Renal cortical epithelial cell (primary cell): ENCODE results near the gene VAT1L. TPM values are rescaled to one million over a fixed set of nuclear protein-coding genes. Genes with fewer than 3 reads are reported as not detected.

Experiments used
- DNase-seq: peaks from one replicate; pipeline ENCODE4 v3.0.0-alpha.2; 2011; ENCODE audit warnings: low read depth
- total RNA-seq: library from RNA; depleted of rRNA; stranded (reverse); fragments of >200 nt; gene quantifications from 2 replicates; pipeline ENCODE4 v1.2.3, GENCODE V29; 2014

VAT1L gene
- total RNA-seq, 1 donor from 2014 or later: 0.10 TPM

DNA sequence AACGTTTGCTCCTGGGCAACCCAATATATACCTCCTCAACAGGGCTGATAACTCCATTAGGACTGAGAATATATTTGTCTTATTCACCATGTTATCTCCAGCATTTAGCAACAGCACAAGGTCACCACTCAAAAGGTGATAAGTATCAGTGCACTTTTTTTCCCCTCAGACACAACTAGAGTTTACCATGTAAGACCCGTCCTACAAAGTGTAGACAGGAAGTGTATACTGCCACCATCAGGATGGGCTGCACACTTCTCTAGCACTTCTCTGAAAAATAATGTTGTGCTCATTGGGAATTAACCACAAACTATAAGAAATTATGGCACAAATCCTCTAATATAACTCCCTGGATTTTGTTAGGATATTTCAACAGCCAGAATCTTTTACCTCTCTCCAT lies 5.7 kb upstream of the VAT1L start:
- no peak for DNase-seq

DNA sequence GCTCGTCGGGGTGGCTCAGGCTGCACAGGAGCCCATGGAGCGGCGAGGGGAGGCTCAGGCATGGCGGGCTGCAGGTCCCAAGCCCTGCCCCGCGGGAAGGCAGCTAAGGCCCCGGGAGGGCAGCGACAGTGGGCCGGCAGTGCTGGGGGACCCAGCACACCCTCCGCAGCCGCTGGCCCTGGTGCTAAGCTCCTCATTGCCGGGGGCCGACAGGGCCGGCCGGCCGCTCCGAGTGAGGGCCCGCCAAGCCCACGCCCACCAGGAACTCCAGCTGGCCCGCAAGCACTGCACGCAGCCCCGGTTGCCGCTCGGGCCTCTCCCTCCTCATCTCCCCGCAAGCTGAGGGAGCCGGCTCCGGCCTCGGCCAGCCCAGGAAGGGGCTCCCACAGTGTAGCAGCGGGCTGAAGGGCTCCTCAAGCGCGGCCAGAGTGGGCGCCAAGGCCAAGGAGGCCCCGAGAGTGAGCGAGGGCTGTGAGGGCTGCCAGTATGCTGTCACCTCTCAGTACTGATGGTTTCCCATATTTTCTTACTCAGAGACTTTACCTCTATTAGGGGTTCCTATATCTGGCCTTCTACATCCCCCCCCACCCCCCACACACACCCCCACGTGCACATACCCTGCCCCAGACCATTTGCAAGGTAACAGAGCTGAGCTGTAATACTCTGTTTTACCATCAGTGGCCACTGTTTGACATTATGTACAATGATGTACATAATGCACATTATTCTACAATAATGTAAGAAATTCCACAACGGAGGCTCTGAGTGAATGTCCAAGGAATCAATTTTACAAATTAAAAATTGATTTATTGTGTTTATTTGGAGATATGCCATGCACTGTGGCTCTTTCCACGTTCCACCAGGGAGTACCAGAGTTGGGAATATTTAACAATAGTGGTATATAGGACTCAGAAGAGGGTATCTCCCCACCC lies 3.7 kb upstream of the VAT1L start:
- DNase-seq: no peak

DNA sequence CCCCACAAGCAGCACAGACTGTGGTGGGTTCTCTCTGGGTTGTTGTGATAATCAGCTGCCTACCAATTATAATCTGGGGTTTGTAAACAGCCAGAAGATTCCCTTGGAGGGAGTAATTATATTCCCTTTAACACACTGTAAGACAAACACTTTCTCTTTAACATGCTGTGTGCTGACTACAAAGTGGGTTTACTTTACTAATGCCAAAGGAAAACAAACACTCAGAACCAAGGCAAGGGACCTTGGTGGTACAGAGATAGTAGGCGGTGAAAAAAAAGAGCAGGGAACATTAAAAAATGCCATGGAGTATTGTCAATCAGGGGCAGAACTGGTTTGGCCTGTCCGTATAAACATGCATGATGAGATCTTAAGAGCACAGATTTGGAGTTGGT lies 3.0 kb upstream of the VAT1L start:
- no peak for DNase-seq

DNA sequence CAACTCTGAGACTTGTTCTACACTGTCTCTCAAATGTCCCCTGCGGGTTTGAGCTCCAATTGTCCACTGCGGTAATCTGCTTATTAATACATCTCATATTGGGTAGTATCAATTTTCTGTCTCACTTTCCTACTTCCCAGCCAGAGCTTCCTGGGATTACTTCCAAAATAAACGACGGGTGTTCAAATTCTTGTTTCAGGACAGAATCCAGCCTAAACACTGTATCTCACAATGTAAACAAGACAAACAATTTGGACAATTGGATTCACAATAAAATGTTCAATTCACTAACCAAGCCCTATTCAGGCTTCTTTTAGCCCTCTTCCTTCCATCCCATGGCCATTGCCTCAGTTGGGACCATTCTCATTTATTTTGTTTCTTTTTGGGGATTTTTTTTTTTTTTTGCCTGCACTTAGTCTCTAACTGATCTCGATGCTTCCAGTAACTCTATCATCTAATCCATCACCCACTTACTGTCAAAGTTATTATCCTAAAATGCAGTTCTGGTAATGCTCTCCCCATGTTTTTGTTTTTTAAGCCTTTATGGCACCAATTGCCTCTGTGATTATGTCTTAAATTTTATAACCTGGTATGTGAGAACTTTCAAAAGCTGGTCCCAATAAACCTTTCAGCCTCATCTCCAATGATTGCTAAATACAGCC lies 2.0 kb upstream of the VAT1L start:
- DNase-seq: no peak

DNA sequence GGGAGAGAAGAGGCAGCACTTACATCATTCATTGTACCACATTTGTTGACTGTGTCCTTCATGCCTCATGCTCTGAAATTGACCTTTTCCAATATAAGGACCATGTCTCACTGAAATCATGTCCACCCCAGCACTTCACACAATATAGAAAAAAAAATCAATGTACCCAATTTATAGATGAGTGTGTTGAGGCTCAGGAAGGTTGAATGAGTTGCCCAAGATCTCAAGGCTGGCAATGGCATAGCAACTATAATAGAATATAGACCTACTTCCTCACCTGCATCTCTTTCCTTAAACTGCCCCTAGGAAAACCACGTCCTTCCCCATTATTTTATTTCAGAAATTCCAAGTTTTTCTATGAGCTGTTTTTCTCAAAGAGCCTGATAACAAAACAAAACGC lies 912 bp upstream of the VAT1L start:
- no peak for DNase-seq

DNA sequence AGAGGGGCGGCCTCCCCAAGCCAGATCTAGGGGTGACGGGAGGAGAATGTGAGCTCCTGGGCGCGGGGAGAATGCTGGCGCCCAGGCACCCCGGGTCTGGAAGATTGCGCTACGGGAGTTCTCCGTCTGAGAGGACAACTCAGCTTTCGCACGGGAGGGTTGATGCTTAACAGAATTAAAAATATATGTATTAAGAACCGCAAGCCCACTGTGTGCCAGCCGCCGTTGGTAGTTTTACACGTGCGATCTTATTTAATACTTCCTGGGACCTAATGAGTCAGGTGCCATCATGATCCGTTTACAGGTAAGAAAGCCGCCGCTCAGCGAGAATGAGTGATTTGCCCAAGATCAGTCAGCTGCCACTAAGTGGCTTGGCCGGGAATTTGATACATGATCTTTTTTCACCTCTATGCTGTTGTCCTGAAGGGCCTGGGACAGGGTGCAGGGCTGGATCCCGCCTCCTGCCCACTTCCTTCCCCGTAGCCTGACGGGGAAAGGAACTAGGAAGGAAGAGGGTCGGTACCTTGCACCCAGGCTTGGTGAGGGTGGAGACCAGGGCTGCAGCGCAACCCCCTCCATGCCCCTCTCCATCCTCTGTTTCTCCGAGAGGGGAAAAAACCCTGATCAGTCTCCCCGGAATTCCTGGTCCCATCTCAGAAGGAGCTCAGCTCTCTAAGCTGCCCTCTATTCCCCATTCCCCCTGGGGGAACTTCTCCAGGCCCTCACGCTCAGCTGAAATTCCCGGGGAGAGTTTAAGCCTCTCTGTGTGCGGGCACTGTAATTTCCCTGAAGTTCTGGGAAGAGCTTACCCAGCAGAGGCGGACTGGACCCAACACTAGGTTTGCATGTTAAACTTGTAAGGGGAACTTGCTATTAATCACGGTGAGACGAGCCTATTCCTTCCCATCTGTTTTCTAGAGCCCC lies 983 bp downstream of the VAT1L start:
- no peak for DNase-seq

DNA sequence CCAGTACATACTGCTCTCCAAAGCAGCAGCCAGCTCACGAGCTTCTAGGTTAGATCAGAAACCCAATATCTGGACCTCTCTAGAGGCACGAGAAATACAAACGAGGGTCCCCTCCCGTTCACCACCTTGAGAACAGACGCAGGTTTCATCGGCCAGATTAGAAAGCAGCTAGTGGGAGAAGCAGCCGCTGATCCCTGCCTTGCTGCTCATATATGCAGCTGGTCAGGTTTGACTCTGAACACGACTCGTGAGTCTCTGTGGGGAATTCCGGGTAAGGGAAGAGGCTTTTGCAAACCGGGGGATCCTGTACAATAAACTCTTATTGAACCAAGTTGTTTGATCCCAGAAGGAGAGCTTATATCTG lies 1.6 kb downstream of the VAT1L start:
- DNase-seq: no peak

DNA sequence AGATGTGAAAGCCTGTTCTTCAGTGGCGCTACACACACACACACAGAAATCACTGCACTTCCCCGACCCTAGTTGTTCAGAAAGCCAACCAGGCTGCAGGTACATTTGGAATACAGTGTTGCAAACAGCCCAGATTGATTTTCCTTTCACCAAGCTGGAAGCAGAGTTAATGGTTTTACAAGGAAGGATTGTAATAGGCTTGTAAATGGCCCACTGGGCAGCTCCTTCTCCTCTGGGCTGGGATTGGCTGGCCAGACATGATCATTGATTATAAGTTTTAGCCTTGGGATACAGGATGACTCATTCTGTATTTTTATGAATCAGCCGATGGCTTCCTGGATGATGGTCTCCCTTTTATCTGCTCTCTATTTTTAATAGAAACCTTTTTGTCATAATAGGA lies 2.5 kb downstream of the VAT1L start:
- DNase-seq: no peak

DNA sequence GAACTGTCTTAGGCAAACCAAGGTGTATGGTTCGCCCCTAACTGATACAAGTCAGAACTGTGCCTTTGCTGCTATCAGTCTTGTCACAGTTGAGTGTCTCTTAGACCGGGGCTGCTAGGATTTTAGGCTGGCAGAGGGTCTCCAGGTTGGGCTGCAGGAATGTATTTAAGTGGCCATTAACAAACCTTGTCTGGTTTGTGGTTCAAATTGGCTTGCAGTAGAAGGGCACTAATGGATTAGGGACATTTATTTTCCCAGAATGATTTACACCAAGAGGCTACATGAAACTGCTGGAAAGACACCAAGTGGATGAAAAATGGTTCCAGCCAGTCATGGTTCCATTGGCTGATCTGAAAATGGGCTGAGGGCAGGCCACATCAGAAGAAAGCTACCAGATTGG lies 5.1 kb downstream of the VAT1L start:
- DNase-seq: no peak

DNA sequence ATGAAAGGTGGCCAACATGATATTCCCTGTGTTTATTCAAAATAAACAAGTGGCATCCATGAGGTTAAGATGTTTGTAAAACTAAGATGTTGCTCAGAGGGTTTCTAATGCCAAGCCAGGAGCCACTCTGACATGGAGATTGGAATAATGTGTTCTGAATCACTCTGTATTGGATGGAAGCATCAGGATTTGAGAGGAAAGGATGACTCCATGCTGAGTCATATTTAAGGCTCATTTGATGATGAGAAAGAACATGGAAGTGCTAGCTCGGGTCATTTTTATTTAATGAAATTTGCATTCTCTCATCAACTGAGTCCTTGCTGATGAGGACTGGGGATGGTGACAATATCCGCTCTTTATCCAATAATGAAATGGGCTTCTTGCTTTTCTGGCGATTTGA lies 6.2 kb downstream of the VAT1L start:
- peak; percentile 54 for DNase-seq

DNA sequence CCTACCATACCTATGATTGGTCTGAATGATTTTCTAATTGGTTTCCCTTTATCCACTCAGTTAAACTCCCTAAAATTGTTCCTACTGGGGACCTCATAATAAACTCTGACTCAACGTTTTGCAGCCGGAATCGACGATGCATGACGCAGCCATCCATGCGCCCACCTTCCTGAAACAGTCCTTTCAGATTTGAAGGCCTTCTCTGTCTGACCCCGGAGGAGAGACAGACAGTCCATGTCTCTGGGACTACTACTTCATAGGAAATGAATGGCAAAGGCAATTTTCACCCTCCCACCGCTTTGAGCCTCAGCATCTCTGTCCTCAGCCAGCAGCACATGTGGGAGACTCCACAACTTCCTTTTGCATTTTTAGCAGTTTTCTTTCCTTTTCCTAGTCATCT lies 13.5 kb downstream of the VAT1L start:
- DNase-seq: no peak

DNA sequence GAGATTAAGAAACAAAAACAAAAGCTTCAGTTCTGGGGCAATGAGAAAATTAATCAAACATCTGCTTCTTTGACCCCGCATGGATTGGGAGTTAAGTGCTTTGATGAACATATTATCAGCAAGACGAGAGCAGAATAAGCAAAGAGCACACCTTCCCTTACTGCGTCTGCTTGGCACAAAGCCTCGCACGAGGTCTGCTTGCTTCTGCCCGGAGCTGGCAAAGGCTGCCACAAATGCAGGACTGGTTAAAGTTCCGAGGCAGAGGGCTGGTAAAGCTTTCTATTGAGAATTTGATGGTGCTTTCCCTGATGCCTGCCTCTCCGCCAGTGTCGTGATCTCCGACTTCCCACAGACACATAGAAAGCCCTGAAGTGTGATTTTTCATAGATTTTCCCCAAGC lies 17.0 kb downstream of the VAT1L start:
- DNase-seq: no peak

DNA sequence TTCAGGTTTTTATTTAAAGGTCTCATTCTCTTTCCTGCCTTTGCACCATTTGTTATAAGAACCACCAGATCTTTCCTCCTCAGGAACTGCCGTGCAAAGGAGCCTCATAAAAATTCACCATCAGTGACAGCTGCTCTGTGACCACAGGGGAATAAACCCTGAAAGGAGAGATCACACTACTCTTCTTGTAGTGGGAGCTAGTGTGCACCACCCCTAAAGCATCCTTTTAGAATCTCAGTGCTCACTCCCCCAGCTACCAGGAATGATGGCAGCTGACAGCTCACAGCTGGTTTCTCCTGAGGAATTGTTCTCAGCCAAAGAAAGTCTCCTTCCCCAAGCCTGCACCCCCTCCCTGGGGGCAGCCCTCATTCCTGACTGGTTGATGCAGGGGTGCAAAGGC lies 18.7 kb downstream of the VAT1L start:
- DNase-seq: no peak

DNA sequence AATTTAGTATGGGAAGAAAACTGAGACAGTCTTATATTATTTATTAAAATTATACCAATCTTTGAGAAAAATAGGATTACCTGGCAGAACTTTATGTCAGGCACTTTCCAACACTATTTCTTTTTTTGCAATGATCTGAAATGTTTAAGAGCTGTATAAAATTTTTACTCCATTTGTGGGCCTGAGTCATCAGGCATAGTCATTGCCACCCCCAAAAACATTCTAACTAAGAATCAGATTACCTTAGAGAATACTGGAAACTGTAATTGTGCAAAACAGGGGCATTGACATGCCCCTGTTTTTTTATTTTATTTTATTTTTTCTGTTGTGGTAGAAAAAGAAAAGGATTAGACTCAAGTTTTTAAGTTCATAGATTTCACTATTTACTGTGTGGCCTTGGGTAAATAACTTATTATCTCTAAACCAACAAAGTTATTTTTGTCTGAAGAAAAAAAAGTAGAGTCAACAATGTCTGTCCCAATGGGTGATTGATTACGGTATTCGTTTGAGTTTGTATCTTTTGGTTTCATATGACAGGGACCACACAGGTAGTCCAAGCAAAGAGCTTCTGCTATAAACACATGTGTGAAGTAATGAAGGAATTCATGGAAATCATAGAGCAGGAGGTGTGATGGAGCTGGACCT lies 24.6 kb downstream of the VAT1L start:
- DNase-seq: no peak

DNA sequence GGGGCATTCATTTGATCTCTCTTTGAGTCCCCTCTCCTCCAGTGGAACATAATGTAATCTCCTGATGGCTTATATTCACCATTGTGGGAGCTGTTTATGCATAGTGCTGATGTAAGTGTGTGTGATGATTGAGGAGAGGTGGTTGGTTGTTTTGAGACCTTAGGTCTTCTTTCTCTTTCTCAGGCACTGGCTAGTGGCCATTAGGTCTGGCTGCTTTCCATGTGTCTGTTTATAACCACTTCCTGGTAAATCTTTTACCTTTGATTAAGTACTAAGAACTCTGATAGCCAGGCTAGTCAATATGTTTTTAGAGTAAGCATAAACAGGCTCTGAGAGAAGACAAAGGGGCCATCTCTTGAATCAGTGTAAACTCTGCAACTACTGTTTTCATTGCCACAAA lies 27.9 kb downstream of the VAT1L start:
- DNase-seq: peak; percentile 82

DNA sequence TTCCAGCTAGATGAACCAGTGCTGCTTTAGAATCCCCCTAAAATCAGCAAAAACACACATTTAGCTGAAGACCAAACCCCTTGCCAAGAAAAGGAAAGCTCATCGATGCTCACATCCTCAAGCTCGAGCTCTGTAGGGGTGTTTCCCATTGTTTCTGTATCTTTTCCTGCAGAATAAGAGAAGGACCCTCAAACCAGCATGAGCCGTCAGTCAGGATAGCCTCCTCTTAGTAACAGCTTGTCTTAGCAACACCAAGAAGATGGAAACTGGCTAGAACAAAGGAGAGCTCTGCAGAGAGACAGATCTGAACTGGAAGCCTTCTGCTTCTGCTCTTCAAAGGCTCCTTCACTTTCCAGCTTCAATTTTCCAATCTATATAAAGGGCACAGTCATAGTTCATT lies 32.0 kb downstream of the VAT1L start:
- no peak for DNase-seq

DNA sequence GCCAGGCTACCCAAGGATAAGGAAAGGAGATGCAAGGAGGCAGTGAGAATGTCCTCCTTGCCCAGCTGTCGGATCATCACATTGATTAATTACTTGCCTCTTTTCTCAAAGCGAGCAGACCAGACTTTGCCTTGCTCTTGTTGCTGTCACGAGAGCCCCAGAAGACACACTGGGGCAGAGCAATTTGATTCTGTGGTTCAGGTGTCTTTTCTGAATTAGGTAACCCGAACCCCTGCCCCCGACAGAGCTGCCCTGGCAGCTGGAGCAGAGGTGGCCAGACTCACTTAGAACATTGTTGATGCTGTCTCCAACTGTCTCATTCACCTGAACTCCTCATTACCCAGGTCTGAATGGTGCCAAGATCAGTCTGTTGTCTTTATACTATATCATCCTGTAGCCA lies 34.3 kb downstream of the VAT1L start:
- DNase-seq: no peak

DNA sequence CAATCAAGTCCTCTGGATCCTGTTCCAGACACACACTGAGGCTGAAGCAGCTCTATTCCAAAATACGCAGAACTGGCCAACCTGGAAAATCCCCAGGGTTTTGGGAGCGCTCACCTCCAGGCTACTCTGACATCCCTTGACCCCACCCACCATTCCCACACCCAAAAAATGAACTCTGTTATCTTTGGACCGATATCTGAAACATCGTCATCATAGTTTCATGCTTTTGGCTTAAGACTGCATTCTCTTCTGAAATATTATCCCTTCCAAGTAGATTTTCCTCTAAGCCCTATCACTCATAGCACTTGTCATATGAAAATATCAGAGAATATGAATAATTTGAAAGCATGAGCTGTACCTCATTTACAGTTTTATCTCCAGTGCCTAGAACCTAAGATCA lies 34.7 kb downstream of the VAT1L start:
- no peak for DNase-seq

DNA sequence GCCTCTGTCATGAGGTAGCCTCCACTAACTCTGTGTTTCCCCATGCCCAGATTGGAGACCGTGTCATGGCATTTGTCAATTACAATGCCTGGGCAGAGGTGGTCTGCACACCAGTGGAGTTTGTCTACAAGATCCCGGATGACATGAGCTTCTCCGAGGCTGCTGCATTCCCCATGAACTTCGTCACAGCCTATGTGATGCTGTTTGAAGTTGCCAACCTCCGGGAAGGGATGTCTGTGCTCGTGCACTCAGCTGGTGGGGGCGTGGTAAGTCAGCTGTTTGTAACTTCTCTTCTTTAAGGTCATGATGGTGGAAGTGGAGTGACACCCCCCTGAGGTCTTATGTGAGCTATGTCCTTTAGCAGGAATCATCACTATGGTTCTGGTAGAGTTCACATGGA lies 36.8 kb downstream of the VAT1L start:
- no peak for DNase-seq

DNA sequence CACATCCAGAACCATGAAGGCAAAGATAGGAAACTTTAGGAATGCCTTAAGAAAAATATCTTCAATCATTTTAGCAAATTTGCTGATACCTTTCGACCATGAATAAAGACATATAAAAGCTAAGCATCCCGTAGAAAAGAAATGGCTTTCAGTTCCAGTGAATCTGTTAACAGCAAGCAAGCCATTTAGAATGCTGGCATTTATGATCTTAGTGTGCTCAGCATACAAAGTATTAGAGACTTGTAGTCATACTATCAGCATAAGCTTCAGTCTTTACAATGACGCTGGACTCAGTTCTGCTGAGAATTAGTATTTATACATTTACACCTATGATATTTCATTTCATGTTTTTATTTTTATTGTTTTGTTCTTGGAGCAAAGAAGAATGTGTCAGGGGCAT lies 38.7 kb downstream of the VAT1L start:
- DNase-seq: no peak

DNA sequence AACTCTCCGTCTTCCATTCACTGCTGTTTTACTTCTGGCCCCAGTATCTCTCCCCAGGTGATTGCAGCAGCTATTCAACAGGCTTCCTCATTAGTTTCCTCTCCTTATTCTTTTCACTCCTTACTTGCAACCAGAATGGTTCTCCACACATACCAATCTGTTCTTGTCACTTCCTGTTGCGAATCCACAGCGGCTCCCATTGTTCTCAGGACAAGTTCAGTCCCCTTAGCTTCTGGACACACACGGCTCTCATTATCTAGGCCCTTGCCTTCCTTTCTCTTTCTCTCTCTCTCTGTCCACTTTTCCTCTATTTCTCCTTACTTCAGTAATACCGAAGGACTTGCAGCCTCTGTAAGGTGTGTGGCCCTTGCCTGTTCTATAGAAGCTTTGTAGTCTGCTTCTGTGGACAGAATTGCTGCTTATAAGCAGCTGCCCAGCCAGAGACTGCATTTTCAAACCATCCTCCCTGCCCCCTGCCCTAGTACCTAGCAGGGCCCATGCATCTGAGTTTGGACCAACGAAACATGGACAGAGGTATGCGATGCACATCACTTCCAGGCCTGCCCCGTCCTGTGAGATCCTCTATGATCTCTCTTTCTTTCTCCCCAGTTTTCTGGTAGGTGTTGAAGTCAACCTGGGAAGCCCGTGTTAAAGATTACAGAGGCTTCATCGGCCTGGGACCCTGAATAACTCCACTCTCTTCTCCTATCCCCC lies 45.7 kb downstream of the VAT1L start:
- peak; percentile 76 for DNase-seq
